WTC11 (cell line): ENCODE results near the gene AP1S2. TPM values are rescaled to one million over a fixed set of nuclear protein-coding genes. Genes with fewer than 3 reads are reported as not detected.
"Not testable (repeated sequence)": the region's sequence is repeated elsewhere in the genome, so short reads cannot be mapped to it uniquely, and the experiment has no call there.

Experiments used
- ATAC-seq: fragments of 200-7000 bp; cut with Tn5 transposase; 2 replicates; pipeline ENCODE4 v1.10.0; 2021; ENCODE audit warnings: mild to moderate bottlenecking, moderate library complexity
- CTCF ChIA-PET: fragments of 300-600 bp; sonication (Branson Sonifier 250); formaldehyde crosslinking; loops from one replicate; lab custom pipeline; 2021; ENCODE audit warnings: antibody characterized with exemption; lab: Charles Lee
- POLR2A ChIA-PET: fragments of 350-600 bp; sonication (Branson Sonifier 250); formaldehyde crosslinking; loops from one replicate; lab custom pipeline; 2021; ENCODE audit warnings: antibody characterized with exemption; lab: Charles Lee
- DNase-seq: peaks from one replicate; pipeline ENCODE4 v3.0.0; 2021; ENCODE audit warnings: low spot score
- H3K27ac Mint-ChIP-seq: 2 replicates; pipeline ENCODE4 v1.8.0; 2021; ENCODE audit warnings: mixed read lengths
- H3K27me3 Mint-ChIP-seq: 2 replicates; pipeline ENCODE4 v1.8.0; 2021; ENCODE audit warnings: low read depth, mild to moderate bottlenecking, moderate library complexity, mixed read lengths
- H3K36me3 Mint-ChIP-seq: 2 replicates; pipeline ENCODE4 v1.8.0; 2021; ENCODE audit warnings: mixed read lengths
- H3K4me1 Mint-ChIP-seq: 2 replicates; pipeline ENCODE4 v1.8.0; 2022; ENCODE audit warnings: mixed read lengths
- H3K4me3 Mint-ChIP-seq: 2 replicates; pipeline ENCODE4 v1.8.0; 2021; ENCODE audit warnings: mild to moderate bottlenecking, moderate library complexity, mixed read lengths
- H3K9me3 Mint-ChIP-seq: 2 replicates; pipeline ENCODE4 v1.8.0; 2021; ENCODE audit warnings: mixed read lengths
- ATF1 ChIP-seq: sonication (generic); formaldehyde crosslinking; IDR thresholded peaks from 2 replicates; pipeline ENCODE4 v1.8.1; 2023; ENCODE audit warnings: mild to moderate bottlenecking, moderate library complexity, missing genetic modification reagents
- CBFB ChIP-seq: sonication (generic); formaldehyde crosslinking; IDR thresholded peaks from 2 replicates; pipeline ENCODE4 v1.8.1; 2022; ENCODE audit warnings: mild to moderate bottlenecking, low read depth, missing genetic modification reagents
- JUN ChIP-seq: sonication (generic); formaldehyde crosslinking; IDR thresholded peaks from 2 replicates; pipeline ENCODE4 v1.8.0; 2023; ENCODE audit warnings: mild to moderate bottlenecking, missing genetic modification reagents
- KAT7 ChIP-seq: sonication (generic); formaldehyde crosslinking; IDR thresholded peaks from 2 replicates; pipeline ENCODE4 v1.8.1; 2023; ENCODE audit warnings: missing genetic modification reagents, mild to moderate bottlenecking, borderline replicate concordance
- NFE2L1 ChIP-seq: sonication (generic); formaldehyde crosslinking; IDR thresholded peaks from 2 replicates; pipeline ENCODE4 v1.8.1; 2023; ENCODE audit warnings: missing genetic modification reagents
- NFYB ChIP-seq: sonication (generic); formaldehyde crosslinking; conservative IDR thresholded peaks from 2 replicates; pipeline ENCODE4 v1.8.0; 2022; ENCODE audit warnings: low read depth, missing genetic modification reagents
- NR1H2 ChIP-seq: sonication (generic); formaldehyde crosslinking; IDR thresholded peaks from 2 replicates; pipeline ENCODE4 v1.9.0; 2021; ENCODE audit warnings: mild to moderate bottlenecking, moderate library complexity, missing genetic modification reagents
- TEAD1 ChIP-seq: sonication (generic); formaldehyde crosslinking; IDR thresholded peaks from 2 replicates; pipeline ENCODE4 v1.8.0; 2022; ENCODE audit warnings: mild to moderate bottlenecking, missing genetic modification reagents
- TP53 ChIP-seq: sonication (generic); formaldehyde crosslinking; IDR thresholded peaks from 2 replicates; pipeline ENCODE4 v1.8.1; 2023; ENCODE audit warnings: mild to moderate bottlenecking, missing genetic modification reagents
- ZNF396 ChIP-seq: fragments of 250-450 bp; sonication (Bioruptor Pico); IDR thresholded peaks from 2 replicates; pipeline ENCODE4 v1.8.0; 2021; ENCODE audit warnings: mild to moderate bottlenecking, moderate library complexity, borderline replicate concordance
- ZNF423 ChIP-seq: fragments of 250-450 bp; sonication (Bioruptor Pico); IDR thresholded peaks from 2 replicates; pipeline ENCODE4 v2.1.2; 2022; ENCODE audit warnings: mild to moderate bottlenecking, moderate library complexity
- total RNA-seq: library from RNA; stranded (reverse); gene quantifications from 3 replicates; pipeline ENCODE4 v1.2.3, GENCODE V29; 2021
- TF ChIP-seq, protein P1 (sequence below): fragments of 250-450 bp; sonication (Bioruptor Pico); IDR thresholded peaks from 2 replicates; pipeline ENCODE4 v1.8.0; 2021; ENCODE audit warnings: mild to moderate bottlenecking
- TF ChIP-seq, protein P2 (sequence below): sonication (generic); formaldehyde crosslinking; IDR thresholded peaks from 2 replicates; pipeline ENCODE4 v1.8.1; 2023; ENCODE audit warnings: mild to moderate bottlenecking, missing genetic modification reagents
- TF ChIP-seq, protein P3 (sequence below): sonication (generic); formaldehyde crosslinking; conservative IDR thresholded peaks from 2 replicates; pipeline ENCODE4 v1.8.1; 2023; ENCODE audit warnings: mild to moderate bottlenecking, low read depth, missing genetic modification reagents, moderate library complexity
- TF ChIP-seq, protein P4 (sequence below): sonication (generic); formaldehyde crosslinking; IDR thresholded peaks from 2 replicates; pipeline ENCODE4 v1.8.0; 2023; ENCODE audit warnings: missing genetic modification reagents
- TF ChIP-seq, protein P5 (sequence below): sonication (generic); formaldehyde crosslinking; IDR thresholded peaks from 2 replicates; pipeline ENCODE4 v1.8.1; 2023; ENCODE audit warnings: mild to moderate bottlenecking, missing genetic modification reagents
- TF ChIP-seq, protein P6 (sequence below): sonication (generic); formaldehyde crosslinking; IDR thresholded peaks from 2 replicates; pipeline ENCODE4 v1.8.0; 2022; ENCODE audit warnings: mild to moderate bottlenecking, missing genetic modification reagents

AP1S2 gene
- total RNA-seq, 1 experiment from 2014 or later, result 164 TPM

DNA sequence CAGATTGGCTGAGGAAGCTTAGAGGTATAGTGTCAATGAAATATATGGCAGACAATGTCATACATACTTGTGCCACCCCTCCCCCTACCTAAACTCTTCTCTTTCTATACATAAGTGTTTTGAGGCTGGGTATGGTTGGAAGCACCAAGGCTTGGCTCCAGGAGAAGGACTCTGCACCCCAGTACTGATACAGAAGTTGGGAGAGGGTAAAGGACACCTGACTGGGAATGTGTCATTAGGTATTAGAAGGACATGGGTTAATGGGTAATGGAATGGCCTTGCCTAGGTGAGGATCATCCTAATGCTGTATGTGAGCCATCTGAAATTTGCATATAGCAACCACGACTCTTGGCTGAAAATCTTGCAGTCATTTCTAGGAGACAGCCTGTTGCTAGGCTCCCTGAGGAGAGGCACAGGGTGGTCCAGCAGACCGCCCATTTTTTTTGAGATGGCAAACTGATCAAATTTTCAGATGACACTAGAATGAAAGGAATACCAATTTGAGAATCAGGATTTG lies 26.8 kb upstream of the AP1S2 start:
- TF ChIP-seq ATF1 (CRISPR knock-in tag) (no peak), ZNF423 (no peak), TEAD1 (no peak), NR1H2 (CRISPR knock-in tag) (no peak), JUN (CRISPR knock-in tag) (no peak), NFE2L1 (no peak), NFYB (CRISPR knock-in tag) (no peak), CBFB (CRISPR knock-in tag) (no peak), ZNF396 (CRISPR knock-in tag) (no peak)
- TF ChIP-seq, protein P1, sequence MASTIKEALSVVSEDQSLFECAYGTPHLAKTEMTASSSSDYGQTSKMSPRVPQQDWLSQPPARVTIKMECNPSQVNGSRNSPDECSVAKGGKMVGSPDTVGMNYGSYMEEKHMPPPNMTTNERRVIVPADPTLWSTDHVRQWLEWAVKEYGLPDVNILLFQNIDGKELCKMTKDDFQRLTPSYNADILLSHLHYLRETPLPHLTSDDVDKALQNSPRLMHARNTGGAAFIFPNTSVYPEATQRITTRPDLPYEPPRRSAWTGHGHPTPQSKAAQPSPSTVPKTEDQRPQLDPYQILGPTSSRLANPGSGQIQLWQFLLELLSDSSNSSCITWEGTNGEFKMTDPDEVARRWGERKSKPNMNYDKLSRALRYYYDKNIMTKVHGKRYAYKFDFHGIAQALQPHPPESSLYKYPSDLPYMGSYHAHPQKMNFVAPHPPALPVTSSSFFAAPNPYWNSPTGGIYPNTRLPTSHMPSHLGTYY (CRISPR knock-in tag), result no peak
- TF ChIP-seq, protein P2, sequence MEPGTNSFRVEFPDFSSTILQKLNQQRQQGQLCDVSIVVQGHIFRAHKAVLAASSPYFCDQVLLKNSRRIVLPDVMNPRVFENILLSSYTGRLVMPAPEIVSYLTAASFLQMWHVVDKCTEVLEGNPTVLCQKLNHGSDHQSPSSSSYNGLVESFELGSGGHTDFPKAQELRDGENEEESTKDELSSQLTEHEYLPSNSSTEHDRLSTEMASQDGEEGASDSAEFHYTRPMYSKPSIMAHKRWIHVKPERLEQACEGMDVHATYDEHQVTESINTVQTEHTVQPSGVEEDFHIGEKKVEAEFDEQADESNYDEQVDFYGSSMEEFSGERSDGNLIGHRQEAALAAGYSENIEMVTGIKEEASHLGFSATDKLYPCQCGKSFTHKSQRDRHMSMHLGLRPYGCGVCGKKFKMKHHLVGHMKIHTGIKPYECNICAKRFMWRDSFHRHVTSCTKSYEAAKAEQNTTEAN (CRISPR knock-in tag), result no peak
- TF ChIP-seq, protein P3, sequence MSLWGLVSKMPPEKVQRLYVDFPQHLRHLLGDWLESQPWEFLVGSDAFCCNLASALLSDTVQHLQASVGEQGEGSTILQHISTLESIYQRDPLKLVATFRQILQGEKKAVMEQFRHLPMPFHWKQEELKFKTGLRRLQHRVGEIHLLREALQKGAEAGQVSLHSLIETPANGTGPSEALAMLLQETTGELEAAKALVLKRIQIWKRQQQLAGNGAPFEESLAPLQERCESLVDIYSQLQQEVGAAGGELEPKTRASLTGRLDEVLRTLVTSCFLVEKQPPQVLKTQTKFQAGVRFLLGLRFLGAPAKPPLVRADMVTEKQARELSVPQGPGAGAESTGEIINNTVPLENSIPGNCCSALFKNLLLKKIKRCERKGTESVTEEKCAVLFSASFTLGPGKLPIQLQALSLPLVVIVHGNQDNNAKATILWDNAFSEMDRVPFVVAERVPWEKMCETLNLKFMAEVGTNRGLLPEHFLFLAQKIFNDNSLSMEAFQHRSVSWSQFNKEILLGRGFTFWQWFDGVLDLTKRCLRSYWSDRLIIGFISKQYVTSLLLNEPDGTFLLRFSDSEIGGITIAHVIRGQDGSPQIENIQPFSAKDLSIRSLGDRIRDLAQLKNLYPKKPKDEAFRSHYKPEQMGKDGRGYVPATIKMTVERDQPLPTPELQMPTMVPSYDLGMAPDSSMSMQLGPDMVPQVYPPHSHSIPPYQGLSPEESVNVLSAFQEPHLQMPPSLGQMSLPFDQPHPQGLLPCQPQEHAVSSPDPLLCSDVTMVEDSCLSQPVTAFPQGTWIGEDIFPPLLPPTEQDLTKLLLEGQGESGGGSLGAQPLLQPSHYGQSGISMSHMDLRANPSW (CRISPR knock-in tag), result no peak
- TF ChIP-seq, protein P4, sequence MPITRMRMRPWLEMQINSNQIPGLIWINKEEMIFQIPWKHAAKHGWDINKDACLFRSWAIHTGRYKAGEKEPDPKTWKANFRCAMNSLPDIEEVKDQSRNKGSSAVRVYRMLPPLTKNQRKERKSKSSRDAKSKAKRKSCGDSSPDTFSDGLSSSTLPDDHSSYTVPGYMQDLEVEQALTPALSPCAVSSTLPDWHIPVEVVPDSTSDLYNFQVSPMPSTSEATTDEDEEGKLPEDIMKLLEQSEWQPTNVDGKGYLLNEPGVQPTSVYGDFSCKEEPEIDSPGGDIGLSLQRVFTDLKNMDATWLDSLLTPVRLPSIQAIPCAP (CRISPR knock-in tag), result no peak
- TF ChIP-seq, protein P5, sequence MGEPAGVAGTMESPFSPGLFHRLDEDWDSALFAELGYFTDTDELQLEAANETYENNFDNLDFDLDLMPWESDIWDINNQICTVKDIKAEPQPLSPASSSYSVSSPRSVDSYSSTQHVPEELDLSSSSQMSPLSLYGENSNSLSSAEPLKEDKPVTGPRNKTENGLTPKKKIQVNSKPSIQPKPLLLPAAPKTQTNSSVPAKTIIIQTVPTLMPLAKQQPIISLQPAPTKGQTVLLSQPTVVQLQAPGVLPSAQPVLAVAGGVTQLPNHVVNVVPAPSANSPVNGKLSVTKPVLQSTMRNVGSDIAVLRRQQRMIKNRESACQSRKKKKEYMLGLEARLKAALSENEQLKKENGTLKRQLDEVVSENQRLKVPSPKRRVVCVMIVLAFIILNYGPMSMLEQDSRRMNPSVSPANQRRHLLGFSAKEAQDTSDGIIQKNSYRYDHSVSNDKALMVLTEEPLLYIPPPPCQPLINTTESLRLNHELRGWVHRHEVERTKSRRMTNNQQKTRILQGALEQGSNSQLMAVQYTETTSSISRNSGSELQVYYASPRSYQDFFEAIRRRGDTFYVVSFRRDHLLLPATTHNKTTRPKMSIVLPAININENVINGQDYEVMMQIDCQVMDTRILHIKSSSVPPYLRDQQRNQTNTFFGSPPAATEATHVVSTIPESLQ, result no peak
- TF ChIP-seq, all 79 proteins: peak for 0
- H3K9me3 Mint-ChIP-seq, result peaks cover 17% of the 10 kb centered on the region
- ChIA-PET POLR2A (no interaction called here), CTCF (no interaction called here)
- H3K27ac Mint-ChIP-seq, result no peak overlapping the region
- H3K4me1 Mint-ChIP-seq, result peaks cover 19% of the 10 kb centered on the region
- no peak for DNase-seq
- ATAC-seq, result no peak
- peaks cover 13% of the 10 kb centered on the region for H3K36me3 Mint-ChIP-seq
- no peak overlapping the region for H3K4me3 Mint-ChIP-seq
- no peaks in the 10 kb centered on the region; the same call in 1 of the 2 replicates for H3K27me3 Mint-ChIP-seq

DNA sequence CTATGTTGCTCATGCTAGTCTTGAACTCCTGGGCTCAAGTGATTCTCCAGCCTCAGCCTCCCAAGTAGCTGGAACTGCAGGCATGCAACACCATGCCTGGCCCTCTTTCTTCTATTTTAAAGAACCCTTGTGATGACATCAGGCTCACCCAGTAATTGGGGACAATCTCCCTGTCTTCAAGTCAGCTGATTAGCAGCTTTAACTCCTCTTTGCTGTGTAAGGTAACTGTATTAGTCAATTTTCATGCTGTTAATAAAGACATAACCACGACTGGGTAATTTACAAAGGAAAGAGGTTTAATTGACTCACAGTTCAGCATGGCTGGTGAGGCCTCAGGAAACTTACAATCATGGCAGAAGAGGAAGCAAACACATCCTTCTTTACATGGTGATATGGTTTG lies 23.3 kb upstream of the AP1S2 start:
- CTCF ChIA-PET, H3K27ac Mint-ChIP-seq, H3K27me3 Mint-ChIP-seq, ATAC-seq, H3K4me3 Mint-ChIP-seq, POLR2A ChIA-PET, DNase-seq: not testable (repeated sequence)
- Mint-ChIP-seq H3K4me1 (peaks cover 16% of the 10 kb centered on the region), H3K36me3 (peaks cover 13% of the 10 kb centered on the region), H3K9me3 (peaks cover 17% of the 10 kb centered on the region)

DNA sequence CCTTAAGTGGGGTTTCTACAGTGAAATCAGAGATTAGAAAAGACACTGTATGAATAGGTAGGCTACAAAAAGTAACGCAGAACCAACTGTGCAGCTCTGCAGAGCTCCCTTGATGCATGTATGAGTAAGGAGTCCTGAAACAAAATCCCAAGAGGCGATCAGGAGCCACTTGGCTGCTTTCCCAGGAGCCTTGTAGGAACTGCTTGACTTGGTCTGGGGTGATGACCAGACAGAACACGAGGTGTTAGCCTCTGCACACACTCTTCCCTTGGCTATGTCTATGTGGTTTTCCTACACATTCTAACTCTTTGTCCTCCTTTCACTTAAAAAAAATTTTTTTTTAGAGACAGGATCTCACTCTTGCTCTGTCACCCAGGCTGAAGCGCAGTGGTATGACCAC lies 22.8 kb upstream of the AP1S2 start:
- peaks cover 13% of the 10 kb centered on the region for H3K36me3 Mint-ChIP-seq
- DNase-seq, result no peak
- H3K9me3 Mint-ChIP-seq, result peaks cover 17% of the 10 kb centered on the region
- no peak overlapping the region for H3K4me3 Mint-ChIP-seq
- H3K4me1 Mint-ChIP-seq, result peaks cover 11% of the 10 kb centered on the region
- ChIA-PET CTCF (no interaction called here), POLR2A (no interaction called here)
- H3K27me3 Mint-ChIP-seq, result no peaks in the 10 kb centered on the region; the same call in 1 of the 2 replicates
- H3K27ac Mint-ChIP-seq, result no peak overlapping the region
- no peak for ATAC-seq
- TF ChIP-seq, protein P5, result no peak
- TF ChIP-seq TEAD1 (no peak), KAT7 (CRISPR knock-in tag) (no peak), TP53 (CRISPR knock-in tag) (no peak)
- TF ChIP-seq, protein P6, sequence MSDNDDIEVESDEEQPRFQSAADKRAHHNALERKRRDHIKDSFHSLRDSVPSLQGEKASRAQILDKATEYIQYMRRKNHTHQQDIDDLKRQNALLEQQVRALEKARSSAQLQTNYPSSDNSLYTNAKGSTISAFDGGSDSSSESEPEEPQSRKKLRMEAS (CRISPR knock-in tag), result no peak
- TF ChIP-seq, protein P4 (CRISPR knock-in tag), result no peak
- TF ChIP-seq, protein P3 (CRISPR knock-in tag), result no peak
